ENCODE measurements around the gene BCL10.

Gene BCL10

DNA sequence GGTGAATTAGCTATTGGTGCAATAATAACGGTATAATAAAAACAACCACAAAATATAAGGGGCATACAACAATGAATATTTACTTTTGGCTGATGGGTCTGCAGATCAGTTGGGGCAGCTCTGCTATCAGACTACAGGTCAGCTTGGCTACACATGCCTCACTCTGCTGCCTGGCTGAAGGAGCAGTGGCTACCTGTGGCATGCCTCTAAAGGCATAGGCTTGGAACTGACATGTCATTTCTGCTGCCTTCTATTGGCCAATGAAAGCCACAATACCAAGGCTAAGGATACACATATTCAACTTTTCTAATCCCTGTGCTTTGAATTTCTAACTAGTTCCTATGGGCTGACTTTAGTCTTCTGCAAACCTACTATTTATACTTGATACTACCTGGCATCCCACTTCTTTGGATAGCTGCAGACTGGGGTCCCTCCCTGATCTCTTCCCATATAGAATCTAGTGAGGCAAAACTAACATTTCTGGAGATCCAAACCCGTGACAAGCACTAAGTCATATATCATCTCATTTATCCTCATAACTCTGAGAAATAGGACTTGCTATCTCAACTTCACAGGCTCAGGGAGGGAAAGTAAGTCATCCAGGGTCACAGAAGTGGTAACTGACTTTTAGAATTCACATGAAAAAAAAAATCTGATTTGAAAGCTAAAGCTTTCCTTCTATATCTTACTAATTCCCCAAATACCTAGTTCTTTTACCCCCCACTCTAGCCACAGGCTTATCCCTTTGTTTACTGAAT is 56.4 kb downstream of the BCL10 start:
- no peak for DNase-seq

DNA sequence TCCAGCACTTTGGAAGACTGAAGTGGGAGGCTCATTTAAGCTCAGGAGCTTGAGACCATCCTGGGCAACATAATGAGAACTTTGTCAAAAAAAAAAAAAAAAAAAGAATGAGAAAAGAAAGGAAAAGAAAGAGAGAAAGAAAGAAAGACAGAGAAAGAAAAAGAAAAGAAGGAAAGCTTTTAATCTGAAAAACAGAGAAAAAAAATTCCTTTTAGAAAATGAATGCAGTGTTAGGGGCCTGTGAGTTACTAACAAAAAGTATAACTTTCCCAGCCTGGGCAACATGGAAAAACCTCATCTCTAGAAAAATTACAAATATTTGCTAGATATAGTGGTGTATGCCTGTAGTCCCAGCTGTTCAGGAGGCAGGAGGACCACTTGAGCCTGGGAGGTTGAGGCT is 59.7 kb downstream of the BCL10 start:
- no peak for DNase-seq
